NCI-H748 treated with DMSO at 0.1 percent for 48 hours (cell line): ENCODE data around the gene ANKLE1.
"Not testable (repeated sequence)": the region's sequence is repeated elsewhere in the genome, so short reads cannot be mapped to it uniquely, and the experiment has no call there.

ENCODE experiments used
- DNase-seq: peaks from one replicate; lab custom pipeline; 2025; lab: John Stamatoyannopoulos, UW

ANKLE1 gene

DNA sequence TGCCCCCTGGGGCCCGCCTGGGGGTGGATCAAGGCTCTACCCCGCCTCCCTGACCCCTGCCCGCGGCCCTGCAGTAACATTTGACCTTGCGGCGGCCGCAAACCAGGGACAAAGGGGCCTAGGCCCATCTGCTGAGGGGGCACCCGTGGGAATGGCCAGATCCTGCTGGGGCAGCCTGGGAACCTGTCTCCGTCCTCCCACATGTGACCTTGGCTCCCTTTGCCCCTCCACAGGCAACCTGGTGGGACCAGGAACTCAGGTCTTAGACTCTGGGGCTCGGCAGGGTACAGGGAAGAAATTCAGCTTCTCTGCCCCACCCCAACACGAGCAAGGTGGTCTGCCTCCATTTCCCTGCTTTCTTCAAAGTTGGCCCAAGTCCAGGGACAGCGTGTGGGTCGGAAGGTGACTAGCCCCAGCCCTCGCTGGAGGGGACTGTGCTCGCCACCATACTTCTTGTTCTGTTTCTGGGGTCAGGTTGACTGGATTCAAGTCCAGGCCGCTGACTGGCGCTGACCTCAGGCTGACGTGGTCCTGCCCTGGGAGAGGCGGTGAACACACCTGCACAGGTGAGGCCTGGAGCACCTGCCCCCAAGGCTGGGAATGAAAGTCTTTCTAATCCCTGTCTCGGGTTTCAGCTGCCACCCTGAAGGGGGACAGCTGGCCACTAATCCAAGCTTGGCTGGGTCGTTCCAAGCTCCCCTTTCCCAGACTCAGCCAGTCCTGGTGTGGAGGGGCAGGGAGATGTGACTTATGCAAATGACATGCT lies 33.5 kb upstream of the ANKLE1 start:
- no peak for DNase-seq

DNA sequence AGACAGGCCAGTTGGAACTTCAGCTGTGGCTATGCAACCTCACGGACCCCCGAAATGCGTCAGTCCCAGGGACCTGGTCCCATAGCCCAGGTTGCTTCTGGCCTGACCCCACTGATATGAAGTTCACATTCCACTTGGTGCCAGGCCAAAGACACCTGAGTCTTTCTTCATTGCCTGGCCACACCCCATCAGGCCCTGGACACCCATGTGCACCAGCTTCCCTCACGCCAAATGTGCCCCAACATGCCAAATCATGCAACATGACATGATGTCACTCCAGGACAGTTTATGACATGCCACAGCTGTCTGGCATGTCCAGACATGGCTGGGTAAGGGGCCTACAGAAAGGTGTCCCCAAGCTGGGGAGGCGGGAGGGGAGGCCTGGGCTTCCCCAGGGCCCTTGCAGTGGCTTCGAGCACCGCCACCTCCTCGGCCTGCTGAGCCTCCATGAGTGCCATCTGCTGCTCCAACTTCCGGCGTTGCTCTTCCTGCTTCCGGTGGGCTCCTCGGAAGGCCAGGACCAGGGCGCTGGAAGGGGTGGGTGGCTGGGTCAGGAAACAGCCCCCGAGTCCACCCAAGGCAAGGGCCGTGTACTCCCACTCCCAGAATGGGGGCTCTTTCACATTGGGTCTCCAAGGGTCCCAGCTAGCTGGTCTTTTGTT lies 31.7 kb upstream of the ANKLE1 start:
- no peak for DNase-seq

DNA sequence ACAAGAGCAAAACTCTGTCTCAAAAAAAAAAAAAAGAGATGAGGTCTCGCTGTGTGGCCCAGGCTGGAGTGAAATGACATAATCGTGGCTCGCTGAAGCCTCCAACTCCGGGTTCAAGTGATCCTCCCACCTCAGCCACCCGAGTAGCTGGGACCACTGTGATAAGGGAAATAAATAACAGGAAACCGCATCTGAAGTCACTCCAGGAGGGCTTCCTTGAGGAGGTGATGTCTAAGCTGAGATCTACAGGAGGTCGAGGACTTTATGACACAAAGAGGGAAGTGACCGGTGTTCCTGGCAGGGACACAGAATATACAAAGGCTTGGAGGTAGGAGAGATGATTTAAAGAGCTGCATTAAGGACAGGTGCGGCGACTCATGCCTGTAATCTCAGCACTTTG lies 27.1 kb upstream of the ANKLE1 start:
- no peak for DNase-seq

DNA sequence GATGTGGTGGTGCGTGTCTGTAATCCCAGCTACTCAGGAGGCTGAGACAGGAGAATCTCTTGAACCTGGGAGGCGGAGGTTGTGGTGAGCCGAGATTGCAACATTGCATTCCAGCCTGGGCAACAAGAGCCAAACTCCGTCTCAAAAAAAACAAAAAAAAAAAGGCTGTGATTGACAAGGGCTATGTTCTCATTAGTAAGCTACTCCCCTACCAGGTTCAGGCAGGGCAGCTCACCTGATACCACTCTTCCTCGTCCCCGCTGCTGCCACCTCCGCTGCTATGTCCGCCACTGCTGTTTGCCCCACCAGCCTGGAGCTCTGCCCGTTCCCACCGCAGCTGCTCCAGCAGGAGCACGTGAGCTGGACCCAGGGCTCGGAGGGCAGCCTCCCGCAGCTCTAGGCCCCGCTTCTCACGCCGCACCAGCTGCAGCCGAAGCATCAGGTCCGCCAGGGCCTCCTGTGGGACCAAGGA lies 26.5 kb upstream of the ANKLE1 start:
- no peak for DNase-seq

DNA sequence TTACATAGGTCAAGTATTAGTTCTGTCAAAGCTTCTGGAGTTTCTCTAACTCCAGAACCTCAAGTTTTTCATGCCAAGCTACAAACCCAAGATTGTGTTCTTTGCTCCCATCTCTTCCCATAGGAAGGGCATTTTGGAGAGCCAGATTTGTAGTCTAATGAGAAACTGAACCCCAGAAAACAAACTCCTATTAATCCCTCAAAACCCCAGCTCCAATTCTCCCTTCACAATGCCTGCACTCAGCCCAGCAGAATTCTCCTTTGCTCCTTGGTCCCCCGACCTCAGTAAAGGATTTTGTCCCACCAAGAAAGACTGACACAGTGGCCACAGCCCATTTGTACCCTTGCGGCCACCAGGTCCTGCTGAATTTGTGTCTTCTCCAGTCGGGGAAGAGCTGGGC lies 25.6 kb upstream of the ANKLE1 start:
- DNase-seq: no peak

DNA sequence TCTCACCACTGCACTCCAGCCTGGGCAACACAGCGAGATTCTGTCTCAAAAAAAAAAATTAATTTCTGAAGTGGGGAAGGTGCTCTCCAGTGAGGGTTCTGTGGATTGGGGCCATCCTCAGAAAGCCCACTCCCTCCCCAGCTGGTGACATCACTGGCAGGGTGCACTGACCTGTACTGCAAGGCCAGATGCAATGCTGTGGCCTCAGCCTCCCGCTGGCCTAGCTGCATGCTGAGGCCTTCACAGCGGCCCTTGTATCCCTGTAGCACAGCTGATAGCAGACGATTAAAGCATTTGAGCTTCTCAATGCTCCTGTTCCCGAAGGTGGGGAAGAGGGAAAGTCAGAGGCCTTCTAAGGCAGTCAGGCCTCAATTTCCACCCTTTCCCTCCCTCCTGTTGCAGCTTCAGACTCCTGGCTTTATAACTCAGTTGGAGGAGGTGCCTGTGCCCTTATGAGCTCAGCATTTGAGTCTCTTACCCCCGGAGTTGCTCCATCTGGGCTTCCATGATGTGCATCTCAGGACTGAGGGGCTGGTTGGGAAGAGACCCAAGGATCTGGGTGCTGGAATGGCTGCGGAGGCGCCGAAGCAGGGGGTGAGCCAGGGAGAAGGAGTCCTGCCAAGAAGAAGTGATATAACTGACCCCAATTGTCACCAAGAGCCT lies 22.5 kb upstream of the ANKLE1 start:
- DNase-seq: no peak

DNA sequence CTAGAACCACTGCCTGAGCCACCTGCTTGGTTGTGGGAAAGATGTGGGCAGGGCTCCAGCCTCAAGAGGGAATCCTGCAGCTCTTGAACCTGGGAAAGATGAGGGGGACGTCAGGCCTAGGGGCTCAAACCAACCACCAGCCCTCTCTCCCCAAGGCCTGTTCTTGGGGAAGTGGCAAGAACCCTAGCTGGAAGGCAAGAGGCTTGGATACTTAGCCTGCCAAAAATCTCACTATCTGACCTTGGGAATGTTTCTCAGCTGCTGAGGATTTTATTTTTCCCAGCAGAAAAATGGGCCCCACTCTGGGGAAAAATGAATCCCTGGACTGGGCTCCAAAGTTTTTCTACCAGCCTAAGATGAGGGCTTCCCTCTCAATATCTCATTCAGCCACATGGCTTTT lies 21.8 kb upstream of the ANKLE1 start:
- DNase-seq: no peak

DNA sequence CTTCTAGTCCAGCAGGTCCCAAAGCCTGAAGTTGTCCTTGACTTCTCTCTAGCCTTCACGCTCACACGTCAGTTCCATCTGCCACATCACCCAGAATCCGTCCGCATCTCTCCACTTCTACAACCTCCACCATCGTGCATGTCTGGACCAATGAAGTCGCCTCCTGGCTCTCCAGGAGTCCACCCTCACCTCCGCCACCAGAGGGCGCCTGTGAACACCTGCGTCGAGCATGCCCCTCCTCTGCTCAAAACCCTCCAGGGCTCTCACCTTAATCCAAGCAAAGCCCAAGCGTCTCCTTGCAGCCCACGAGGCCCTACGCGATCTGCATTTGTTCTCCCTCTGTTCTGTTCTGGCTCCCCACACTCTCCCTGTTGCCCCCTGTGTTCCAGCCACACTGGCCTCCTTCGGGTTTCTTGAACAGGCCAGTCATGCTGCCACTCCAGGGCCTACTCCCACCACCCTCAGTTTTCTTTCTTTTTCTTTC lies 20.8 kb upstream of the ANKLE1 start:
- DNase-seq: peak; percentile 70

DNA sequence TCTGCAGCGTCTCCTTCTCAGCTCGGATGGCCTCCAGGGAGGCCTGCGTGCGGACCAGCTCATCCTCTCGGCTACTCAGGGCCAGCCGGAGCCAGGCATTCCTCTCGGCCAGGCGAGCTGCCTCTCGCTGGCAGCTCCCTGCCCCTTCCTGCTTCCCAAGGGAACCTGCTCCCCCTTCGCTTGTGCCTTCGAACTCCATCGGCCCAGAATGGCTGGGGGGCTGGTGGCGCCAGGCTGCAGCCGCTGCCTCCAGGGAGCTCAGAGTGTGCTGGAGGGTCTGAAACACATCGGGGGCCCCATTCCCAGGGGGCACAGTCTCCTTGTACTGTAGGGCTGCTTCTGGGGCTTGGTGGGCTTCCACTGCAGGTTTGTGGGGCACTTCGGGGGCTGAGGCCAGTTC lies 19.1 kb upstream of the ANKLE1 start:
- DNase-seq: no peak

DNA sequence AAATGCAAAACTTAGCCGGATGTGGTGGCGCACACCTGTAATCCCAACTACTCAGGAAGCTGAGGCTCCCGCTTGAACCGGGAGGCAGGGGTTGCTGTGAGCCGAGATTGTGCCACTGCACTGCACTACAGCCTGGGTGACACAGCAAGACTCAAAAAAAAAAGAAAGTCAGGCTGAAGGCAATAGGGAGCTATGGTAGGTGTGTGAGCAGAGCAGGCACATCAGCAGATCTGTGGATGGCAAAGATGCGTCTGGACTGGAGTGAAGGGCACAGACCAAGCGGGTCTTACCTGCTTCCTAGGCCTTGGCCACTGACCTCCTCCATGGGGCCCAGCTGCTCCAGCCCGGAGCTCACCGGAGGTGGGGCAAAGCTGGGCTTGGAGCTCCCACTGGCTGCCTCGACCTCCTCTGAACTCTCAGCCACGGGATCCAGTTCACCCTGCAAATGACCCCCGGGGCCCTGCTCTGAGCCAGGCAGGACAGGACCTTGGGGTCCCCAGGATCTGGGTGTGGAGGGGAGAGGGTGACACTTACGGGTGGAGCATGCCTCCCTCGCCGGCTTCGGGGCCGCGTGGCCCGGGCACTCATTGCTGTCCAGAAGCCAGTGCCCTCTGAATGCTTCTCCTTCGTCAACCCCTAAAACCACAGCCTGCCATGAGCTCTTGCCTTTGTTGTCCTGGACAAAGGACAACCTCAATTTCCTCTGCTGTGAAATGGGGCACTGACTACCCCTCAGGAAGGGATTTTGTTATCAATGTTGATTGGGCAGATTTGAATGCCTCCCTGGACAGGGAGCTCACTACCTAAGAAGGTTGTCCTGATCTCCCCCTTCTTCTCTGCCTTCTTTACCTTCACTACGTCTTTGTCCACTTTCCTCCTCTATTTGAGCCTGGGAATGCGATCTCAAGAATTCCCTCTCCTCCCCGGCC lies 17.7 kb upstream of the ANKLE1 start:
- DNase-seq: no peak

DNA sequence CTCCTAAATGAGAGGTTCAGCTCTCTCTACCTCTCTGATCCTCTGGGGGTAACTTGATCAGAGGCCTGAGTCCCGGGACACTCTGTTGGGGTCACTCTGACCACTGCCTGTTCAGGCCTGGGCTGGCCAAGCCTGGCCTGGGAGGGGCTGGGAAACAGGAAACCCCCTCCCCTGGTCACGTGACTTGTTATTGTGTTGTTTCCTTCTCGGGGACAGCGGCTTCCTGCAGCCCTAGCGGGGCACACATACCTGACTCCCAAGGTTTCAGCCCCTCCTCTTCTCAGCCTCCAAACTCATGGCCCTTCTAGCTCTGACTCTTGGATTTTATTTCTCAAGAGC lies 17.1 kb upstream of the ANKLE1 start, which contains the start of gene USHBP1:
Gene USHBP1 (minus strand): TSS at position 105 of the 339 bp plus-strand sequence. CDS start 446 bp downstream, outside the sequence.
- no peak for DNase-seq

DNA sequence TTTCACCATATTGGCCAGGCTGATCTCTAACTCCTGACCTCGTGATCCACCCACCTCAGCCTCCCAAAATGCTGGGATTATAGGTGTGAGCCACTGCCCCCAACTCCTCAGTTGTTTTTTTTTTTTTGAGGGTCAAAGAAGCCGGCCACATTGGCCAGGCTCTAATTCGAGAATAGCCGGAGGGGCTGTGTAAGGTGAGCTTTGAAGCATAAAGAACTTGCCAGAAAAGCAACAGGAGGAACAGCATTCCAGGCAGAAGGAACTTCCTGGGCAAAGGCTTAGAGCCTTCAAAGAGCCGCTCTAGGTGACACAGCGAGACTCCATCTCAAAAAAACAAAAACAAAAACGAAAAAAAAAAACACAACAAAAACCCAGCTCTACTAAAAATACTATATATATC lies 15.7 kb upstream of the ANKLE1 start:
- DNase-seq: no peak

DNA sequence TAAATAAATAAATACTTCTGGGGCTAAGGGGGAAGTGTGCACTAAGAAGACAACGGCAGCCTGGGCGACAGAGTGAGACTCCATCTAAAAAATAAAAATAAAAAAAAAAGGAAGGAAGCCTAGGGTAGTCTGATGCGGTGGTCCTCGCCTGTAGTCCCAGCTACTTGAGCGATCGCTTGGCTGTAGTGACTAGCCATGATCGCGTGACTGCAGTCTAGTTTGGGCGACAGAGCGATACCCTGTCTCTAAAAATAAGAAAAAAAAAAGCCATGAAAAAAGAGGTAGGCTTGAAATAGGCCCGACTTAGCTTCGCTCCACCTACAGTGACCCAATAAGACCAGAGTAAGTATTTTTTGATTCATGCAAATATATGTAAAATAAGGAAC lies 15.1 kb upstream of the ANKLE1 start:
- DNase-seq: no peak

DNA sequence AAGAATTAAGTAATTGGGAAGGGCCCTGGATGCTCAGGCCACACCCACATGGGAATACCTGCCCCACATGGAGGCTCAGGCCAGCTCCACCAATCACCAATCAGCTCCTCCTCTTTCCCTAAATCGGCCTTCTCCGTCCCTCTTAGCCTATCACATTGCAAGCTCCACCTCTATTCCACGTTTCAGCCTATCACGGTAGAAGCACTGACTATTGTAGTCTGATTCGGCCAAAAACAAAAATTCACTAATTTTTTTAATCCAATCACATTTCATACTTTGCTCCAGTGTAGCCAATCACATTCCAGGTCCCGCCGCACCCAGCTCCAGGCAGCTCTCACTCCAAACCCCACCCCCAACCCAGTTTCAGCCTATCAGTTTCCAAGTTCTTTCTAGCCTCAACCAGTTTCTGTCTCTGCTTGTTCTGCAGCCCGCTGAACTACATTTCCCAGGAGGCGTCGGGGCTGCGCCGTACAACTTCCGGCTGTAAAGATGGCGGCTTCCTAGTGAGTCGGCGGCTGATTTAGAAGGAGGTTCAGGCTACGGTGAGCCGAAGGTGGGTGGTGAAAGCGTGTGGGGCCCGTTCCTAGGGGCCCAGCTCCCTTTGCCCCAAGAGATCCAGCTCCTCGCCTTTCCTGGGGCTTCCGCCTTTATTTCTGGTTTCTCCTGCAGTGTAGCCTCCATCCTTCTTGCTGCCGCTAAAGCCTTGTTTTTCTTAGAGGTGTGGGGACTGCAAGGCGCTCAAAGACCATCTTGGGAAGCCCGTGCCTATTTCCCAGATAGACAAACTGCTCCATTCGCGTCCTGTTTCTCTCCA lies 14.5 kb upstream of the ANKLE1 start, which contains the start of gene BABAM1:
Gene BABAM1 (plus strand): TSS at position 469 of the 814 bp plus-strand sequence. CDS start 1,364 bp downstream, outside the sequence.
- peak; percentile 92 for DNase-seq

DNA sequence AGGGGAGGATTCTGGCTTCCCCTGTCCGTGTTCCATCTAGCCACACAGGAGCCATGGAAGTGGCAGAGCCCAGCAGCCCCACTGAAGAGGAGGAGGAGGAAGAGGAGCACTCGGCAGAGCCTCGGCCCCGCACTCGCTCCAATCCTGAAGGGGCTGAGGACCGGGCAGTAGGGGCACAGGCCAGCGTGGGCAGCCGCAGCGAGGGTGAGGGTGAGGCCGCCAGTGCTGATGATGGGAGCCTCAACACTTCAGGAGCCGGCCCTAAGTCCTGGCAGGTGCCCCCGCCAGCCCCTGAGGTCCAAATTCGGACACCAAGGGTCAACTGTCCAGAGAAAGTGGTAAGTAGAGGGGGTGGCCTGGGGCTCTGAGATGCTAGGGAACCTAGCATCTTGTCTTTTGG lies 12.9 kb upstream of the ANKLE1 start:
- no peak for DNase-seq

DNA sequence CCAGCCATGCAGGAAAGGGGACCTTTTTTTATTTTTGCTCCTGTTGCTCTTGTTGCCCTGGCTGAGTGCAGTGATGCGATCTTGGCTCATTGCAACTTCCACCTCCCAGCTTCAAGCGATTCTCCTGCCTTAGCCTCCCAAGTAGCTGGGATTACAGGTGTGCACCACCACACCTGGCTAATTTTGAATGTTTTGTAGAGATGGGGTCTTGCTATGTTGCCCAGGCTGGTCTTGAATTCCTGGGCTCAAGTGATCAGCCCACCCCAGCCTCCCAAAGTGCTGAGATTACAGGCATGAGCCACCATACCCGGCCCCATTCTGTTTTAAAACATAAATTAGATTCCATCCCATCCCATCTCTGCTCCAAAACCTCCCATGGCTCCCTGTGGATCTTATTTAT lies 6.8 kb upstream of the ANKLE1 start:
- not testable (repeated sequence) for DNase-seq

DNA sequence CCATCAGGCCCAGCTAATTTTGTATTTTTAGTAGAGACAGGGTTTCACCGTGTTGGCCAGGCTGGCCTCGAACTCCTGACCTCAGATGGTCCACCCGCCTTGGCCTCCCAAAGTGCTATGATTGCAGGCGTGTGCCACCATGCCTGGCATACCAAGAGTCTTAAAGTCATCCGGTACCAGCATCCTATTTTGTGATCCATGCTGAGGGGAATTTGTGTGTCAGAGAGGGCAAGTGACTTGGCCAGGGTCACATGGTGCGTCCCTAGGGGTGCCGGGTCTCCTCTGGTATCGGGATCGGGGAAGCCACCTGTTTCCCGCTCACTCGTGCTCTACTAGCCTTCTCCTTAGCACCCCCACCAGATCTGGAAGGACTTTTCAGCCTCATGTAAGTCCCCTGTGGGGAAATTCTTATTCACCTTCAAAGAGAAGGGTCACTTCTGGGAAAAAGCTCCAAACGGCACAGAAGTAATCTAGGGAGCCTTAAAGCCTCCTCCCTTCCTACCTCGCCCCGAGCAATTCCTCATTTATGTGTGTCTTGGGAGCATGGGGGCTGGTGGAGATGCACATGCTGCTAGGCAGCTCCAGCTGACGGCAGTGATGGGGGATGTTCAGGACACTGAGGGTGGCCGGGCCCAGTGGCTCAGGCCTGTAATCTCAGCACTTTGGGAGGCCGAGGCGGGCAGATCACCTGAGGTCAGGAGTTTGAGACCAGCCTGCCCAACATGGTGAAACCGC lies 6.1 kb upstream of the ANKLE1 start:
- DNase-seq: no peak

DNA sequence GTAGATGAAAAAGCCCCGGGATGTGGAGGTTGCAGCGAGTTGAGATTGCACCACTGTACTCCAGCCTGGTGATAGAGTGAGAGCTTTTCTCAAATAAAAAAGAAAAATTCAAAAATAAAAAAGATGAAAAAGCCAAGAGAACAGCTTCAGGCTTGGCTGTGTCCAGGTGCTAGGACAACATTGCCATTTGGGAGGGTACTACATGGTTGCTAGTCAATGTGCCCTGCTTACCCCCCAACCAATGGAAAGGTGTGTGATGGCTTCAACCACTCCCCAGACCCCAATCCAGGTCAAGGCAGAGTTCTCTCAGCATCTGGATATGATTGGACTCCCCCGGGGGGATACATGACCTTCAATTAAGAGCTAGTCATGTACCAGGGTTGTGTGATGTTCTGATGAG lies 2.3 kb upstream of the ANKLE1 start:
- DNase-seq: no peak

DNA sequence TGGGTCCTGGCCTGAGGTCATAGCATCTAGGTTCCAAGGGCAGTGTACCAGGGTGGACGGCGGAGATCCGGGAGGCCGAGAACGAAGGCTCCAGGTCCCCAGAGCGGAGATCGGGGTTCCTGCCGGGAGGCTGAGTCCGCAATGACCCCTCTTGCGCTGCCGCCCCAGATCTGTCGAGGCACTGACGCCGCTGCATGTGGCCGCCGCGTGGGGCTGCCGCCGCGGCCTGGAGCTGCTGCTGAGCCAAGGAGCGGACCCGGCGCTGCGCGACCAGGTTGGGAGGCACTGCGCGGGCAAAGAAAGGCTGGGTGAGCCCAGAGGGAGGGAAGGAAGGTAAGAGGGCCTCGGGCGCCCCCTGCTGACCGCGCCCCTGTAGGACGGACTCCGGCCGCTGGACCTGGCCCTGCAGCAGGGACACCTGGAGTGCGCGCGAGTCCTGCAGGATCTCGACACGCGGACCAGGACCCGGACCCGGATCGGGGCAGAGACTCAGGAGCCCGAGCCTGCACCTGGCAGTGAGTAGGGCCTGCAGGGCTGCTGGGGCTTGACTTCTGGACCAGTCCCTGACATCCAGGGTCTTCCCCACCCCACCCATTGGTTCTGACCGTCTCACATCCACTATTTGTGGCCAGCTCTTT lies 906 bp downstream of the ANKLE1 start:
- peak; percentile 48 for DNase-seq
